Suprapubic skin (tissue), 3 donors: ENCODE results near the gene FLT1.

Source experiments
- CTCF ChIP-seq, 2 donors: fragments of 200-600 bp in 1 of 2; fragments of 450-650 bp in 1 of 2; sonication (generic) in 1 of 2; IDR thresholded peaks; one replicate each; pipeline ENCODE4 v1.5.1; 2016 to 2019; ENCODE audit warnings: antibody characterized with exemption in 2 of 2, mild to moderate bottlenecking in 1 of 2, moderate library complexity in 1 of 2
- POLR2AphosphoS5 ChIP-seq, 3 donors: sonication (generic); formaldehyde crosslinking; IDR thresholded peaks; one replicate each; pipeline ENCODE4 v1.6.1; 2017; ENCODE audit warnings: antibody characterized with exemption in 3 of 3

- TF ChIP-seq CTCF (IDR thresholded peaks at IDR 0.05) (no peak), POLR2AphosphoS5 (IDR thresholded peaks at IDR 0.05) (no peak)
Observed at GRCh38 chr13:28478127-28478526, 16.8 kb downstream of the FLT1 start.
